OCI-LY1 (cell line): ENCODE measurements around the gene SLC6A7.
"Not testable (repeated sequence)": the region's sequence is repeated elsewhere in the genome, so short reads cannot be mapped to it uniquely, and the experiment has no call there.

Experiments
- H2AFZ ChIP-seq: fragments of 200-600 bp; sonication (generic), shearing (Covaris generic); 2 replicates; pipeline ENCODE4 v1.6.0; 2014; ENCODE audit warnings: antibody characterized with exemption, mild to moderate bottlenecking, low read length
- H3F3A ChIP-seq: fragments of 200-600 bp; sonication (generic), shearing (Covaris generic); 2 replicates; pipeline ENCODE4 v1.6.0; 2014; ENCODE audit warnings: mild to moderate bottlenecking, antibody characterized with exemption, low read length, moderate library complexity; ENCODE audit not compliant: insufficient read depth
- H3K27ac ChIP-seq: fragments of 200-600 bp; sonication (generic); 2 replicates; pipeline ENCODE4 v1.5.1; 2014; ENCODE audit warnings: low read length, mixed run types, mild to moderate bottlenecking, low read depth; ENCODE audit not compliant: poor library complexity, severe bottlenecking
- H3K27me3 ChIP-seq: fragments of 200-600 bp; sonication (generic); 2 replicates; pipeline ENCODE4 v1.6.0; 2014; ENCODE audit warnings: antibody characterized with exemption, mild to moderate bottlenecking, low read length, moderate library complexity; ENCODE audit not compliant: insufficient read depth
- H3K36me3 ChIP-seq: fragments of 200-600 bp; sonication (generic); 2 replicates; pipeline ENCODE4 v1.6.1; 2014; ENCODE audit warnings: mild to moderate bottlenecking, antibody characterized with exemption, low read length, moderate library complexity, mixed read lengths; ENCODE audit not compliant: insufficient read depth
- H3K4me1 ChIP-seq: fragments of 200-600 bp; sonication (generic); 2 replicates; pipeline ENCODE4 v1.5.1; 2014; ENCODE audit warnings: mild to moderate bottlenecking, low read length, moderate library complexity; ENCODE audit not compliant: insufficient read depth, severe bottlenecking
- H3K4me2 ChIP-seq: fragments of 200-600 bp; sonication (generic), shearing (Covaris generic); 2 replicates; pipeline ENCODE4 v1.6.1; 2014; ENCODE audit warnings: low read length
- H3K4me3 ChIP-seq: fragments of 200-600 bp; sonication (generic); 2 replicates; pipeline ENCODE4 v1.5.1; 2014; ENCODE audit warnings: low read length, low read depth, mild to moderate bottlenecking, mixed read lengths; ENCODE audit not compliant: poor library complexity, severe bottlenecking
- H3K79me2 ChIP-seq: fragments of 200-600 bp; shearing (Covaris generic); 2 replicates; pipeline ENCODE4 v1.6.1; 2016; ENCODE audit warnings: mixed run types, low read length, mixed read lengths; ENCODE audit not compliant: insufficient read depth
- H3K9ac ChIP-seq: fragments of 200-600 bp; sonication (generic), shearing (Covaris generic); 2 replicates; pipeline ENCODE4 v1.6.1; 2014; ENCODE audit warnings: mild to moderate bottlenecking, low read length, mixed read lengths
- H3K9me2 ChIP-seq: fragments of 200-600 bp; sonication (generic), shearing (Covaris generic); 2 replicates; pipeline ENCODE4 v1.6.1; 2014; ENCODE audit warnings: low read depth, mild to moderate bottlenecking, low read length, mixed read lengths
- H3K9me3 ChIP-seq: fragments of 200-600 bp; shearing (Covaris generic); 2 replicates; pipeline ENCODE4 v1.6.1; 2014; ENCODE audit warnings: low read length, mixed read lengths
- H4K20me1 ChIP-seq: fragments of 200-600 bp; sonication (generic), shearing (Covaris generic); 2 replicates; pipeline ENCODE4 v1.6.0; 2016; ENCODE audit warnings: mild to moderate bottlenecking, low read length; ENCODE audit not compliant: insufficient read depth
- EZH2 ChIP-seq: fragments of 200-600 bp; sonication (generic), shearing (Covaris generic); IDR thresholded peaks from 2 replicates; pipeline ENCODE4 v1.8.0; 2017; ENCODE audit warnings: borderline replicate concordance, mixed run types, mild to moderate bottlenecking, antibody characterized with exemption, low read length, moderate library complexity, mixed read lengths
- TF ChIP-seq, protein P1 (sequence below): fragments of 200-600 bp; sonication (generic), shearing (Covaris generic); IDR thresholded peaks from 2 replicates; pipeline ENCODE4 v1.5.1; 2017; ENCODE audit warnings: mild to moderate bottlenecking, antibody characterized with exemption, low read length, moderate library complexity, mixed read lengths

SLC6A7 gene

DNA sequence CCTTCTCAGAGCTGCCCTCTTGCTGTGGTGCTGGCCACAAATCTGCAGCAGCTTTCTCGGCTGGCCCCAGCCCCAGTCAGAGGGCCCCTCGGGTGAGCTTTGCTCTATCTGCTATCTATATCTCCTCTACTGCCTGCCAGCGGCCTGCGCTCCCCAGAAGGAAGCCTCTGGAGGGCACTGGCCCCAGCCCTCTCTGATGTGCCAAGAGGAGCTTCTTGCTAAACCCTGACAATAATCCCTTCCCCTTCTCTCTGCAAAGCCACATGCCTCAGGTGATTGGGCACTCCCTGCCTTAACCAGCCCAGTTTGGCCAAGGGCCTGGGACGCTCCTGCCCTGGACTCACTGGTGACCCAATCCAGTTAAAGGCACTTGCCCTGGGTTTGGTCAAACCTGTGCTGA is 57.0 kb downstream of the SLC6A7 start:
- H3K9me2 ChIP-seq: no peaks in the 10 kb centered on the region
- no peaks in the 10 kb centered on the region; the same call in 1 of the 2 replicates for H3K27me3 ChIP-seq

DNA sequence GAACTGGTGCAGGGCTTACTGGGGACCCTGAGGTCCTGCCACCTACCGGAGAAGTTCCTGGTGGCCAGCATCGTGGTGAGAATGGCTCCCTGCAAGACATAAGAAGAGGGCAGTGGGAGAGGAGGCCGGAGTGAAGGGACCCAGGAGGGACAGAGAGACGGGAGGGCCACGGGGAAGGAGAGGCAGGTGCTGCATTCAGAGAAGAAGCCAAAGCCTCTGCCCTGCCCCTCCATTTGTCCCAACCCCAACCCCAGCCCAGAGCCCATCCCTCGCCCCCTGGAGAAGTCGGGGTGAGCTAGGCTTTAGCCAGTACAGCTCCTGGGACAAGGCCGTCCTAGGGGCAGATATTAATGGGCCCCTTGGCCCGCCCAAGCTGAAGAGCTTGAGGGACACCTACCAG is 57.9 kb downstream of the SLC6A7 start:
- H3F3A ChIP-seq: no peaks in the 10 kb centered on the region
- H3K79me2 ChIP-seq: no peaks in the 10 kb centered on the region
- TF ChIP-seq, protein P1, sequence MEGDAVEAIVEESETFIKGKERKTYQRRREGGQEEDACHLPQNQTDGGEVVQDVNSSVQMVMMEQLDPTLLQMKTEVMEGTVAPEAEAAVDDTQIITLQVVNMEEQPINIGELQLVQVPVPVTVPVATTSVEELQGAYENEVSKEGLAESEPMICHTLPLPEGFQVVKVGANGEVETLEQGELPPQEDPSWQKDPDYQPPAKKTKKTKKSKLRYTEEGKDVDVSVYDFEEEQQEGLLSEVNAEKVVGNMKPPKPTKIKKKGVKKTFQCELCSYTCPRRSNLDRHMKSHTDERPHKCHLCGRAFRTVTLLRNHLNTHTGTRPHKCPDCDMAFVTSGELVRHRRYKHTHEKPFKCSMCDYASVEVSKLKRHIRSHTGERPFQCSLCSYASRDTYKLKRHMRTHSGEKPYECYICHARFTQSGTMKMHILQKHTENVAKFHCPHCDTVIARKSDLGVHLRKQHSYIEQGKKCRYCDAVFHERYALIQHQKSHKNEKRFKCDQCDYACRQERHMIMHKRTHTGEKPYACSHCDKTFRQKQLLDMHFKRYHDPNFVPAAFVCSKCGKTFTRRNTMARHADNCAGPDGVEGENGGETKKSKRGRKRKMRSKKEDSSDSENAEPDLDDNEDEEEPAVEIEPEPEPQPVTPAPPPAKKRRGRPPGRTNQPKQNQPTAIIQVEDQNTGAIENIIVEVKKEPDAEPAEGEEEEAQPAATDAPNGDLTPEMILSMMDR: no peak
- TF ChIP-seq EZH2: no peak
- no peak overlapping the region for H3K4me2 ChIP-seq
- H2AFZ ChIP-seq: no peak overlapping the region
- H3K27me3 ChIP-seq: no peaks in the 10 kb centered on the region; the same call in 1 of the 2 replicates
- no peaks in the 10 kb centered on the region for H4K20me1 ChIP-seq
- no peaks in the 10 kb centered on the region for H3K9me3 ChIP-seq
- no peak overlapping the region for H3K9ac ChIP-seq
- H3K27ac ChIP-seq: no peak overlapping the region
- H3K36me3 ChIP-seq: no peaks in the 10 kb centered on the region
- H3K4me3 ChIP-seq: no peak overlapping the region
- no peaks in the 10 kb centered on the region for H3K9me2 ChIP-seq
- no peaks in the 10 kb centered on the region for H3K4me1 ChIP-seq

More for the DNA sequence above, 57.0 kb downstream of the SLC6A7 start:
- TF ChIP-seq, protein P1: no peak
- TF ChIP-seq EZH2: no peak
- Histone ChIP-seq H2AFZ (no peak overlapping the region), H3K4me2 (no peak overlapping the region), H3K79me2 (no peaks in the 10 kb centered on the region), H3K4me3 (no peak overlapping the region), H3K9ac (no peak overlapping the region), H3K9me3 (no peaks in the 10 kb centered on the region), H4K20me1 (no peaks in the 10 kb centered on the region), H3K36me3 (no peaks in the 10 kb centered on the region), H3K27ac (no peak overlapping the region), H3F3A (no peaks in the 10 kb centered on the region), H3K4me1 (no peaks in the 10 kb centered on the region)

DNA sequence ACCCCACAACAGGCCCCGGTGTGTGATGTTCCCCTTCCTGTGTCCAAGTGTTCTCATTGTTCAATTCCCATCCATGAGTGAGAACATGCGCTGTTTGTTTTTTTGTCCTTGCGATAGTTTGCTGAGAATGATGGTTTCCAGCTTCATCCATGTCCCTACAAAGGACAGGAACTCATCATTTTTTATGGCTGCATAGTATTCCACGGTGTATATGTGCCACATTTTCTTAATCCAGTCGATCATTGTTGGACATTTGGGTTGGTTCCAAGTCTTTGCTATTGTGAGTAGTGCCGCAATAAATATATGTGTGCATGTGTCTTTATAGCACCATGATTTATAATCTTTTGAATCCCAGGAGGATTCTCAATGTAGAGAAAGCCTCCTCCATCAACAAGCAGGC is 58.6 kb downstream of the SLC6A7 start:
- H4K20me1 ChIP-seq, H3K4me1 ChIP-seq, H3K36me3 ChIP-seq, H3K27ac ChIP-seq, H3K9ac ChIP-seq, H2AFZ ChIP-seq, H3K9me3 ChIP-seq, H3K4me2 ChIP-seq, H3K27me3 ChIP-seq, H3K4me3 ChIP-seq, H3F3A ChIP-seq, H3K9me2 ChIP-seq, H3K79me2 ChIP-seq: not testable (repeated sequence)

DNA sequence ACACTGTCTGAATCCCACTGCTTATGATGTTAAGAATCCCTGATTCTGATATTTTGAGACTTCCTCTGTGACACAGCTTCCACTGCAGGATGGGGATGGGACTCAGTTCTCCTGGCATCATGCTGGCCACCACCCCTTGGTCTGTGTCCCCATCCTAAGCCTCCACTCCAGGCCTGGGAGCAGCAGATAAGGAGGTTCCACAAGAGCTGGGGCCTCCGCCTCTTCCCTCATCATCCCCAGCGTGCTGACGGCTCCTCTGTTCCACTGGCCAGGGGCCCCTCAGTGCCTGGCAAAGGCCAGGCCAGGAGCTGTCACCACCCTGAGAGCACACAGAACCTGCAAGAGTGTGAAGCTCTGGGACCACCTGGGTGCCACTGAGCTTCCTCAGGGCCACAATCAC is 59.1 kb downstream of the SLC6A7 start:
- Histone ChIP-seq H2AFZ (no peak overlapping the region), H3K79me2 (no peaks in the 10 kb centered on the region), H3K9me2 (no peaks in the 10 kb centered on the region), H3K4me3 (no peak overlapping the region), H3K36me3 (no peaks in the 10 kb centered on the region), H3K4me2 (no peak overlapping the region), H3K27me3 (no peaks in the 10 kb centered on the region; the same call in 1 of the 2 replicates), H3K27ac (no peak overlapping the region), H4K20me1 (no peaks in the 10 kb centered on the region), H3F3A (no peaks in the 10 kb centered on the region), H3K9ac (no peak overlapping the region), H3K4me1 (no peaks in the 10 kb centered on the region), H3K9me3 (no peaks in the 10 kb centered on the region)
- TF ChIP-seq, protein P1: no peak
- TF ChIP-seq EZH2: no peak
